NCI-H2227 (cell line): ENCODE measurements around the gene ZNF83.
"Not testable (repeated sequence)": the region's sequence is repeated elsewhere in the genome, so short reads cannot be mapped to it uniquely, and the experiment has no call there.

Source experiments
- DNase-seq: peaks from one replicate; lab custom pipeline; 2025; ENCODE audit not compliant: unreplicated experiment; lab: John Stamatoyannopoulos, UW

The ZNF83 gene

DNA sequence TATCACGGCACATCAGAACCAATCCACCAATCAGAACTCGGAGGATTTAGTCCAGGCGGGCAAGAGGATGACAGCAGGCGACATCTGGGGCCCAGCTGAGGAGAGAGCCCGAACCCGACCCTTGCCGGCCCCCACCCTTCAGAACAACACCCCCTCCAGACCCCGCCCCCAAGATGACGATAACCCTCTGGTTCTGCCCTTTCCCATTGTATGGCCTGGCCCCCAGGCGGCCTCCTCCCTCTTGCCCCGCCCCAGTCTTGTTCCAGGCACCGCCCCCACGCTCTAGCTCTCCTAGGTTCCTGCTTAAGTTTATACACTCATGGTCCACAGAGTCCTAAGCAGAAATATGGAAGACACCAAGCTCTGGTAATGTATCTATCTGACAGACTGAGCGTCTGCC lies 2.8 kb upstream of the ZNF83 start:
- DNase-seq: no peak

- no peak for DNase-seq
These were observed 1.8 kb upstream of the ZNF83 start for GRCh38 chr19:52639996-52640395.

DNA sequence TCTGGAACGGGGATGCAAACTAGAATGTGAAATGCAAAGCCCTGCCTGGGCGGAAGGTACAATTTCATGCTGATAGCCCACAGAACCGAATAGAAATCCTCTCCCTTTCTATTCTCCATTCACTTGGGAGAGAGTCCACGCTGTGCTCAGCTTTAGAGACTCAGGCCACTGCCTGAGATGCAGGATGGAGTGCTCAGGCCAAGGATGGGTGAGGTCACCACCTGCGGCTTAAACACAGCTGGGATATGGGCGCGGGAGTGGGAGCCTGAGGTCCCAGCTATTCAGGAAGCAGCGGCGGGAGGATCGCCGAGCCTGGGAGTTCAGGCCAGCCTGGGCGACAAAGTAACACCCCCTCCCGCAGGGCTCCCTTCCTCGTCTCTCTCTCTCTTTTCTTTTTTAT lies 446 bp upstream of the ZNF83 start:
- peak; percentile 32 for DNase-seq

GRCh38 chr19:52635786-52636570 lies 2.2 kb downstream of the ZNF83 start:
- no peak for DNase-seq

DNA sequence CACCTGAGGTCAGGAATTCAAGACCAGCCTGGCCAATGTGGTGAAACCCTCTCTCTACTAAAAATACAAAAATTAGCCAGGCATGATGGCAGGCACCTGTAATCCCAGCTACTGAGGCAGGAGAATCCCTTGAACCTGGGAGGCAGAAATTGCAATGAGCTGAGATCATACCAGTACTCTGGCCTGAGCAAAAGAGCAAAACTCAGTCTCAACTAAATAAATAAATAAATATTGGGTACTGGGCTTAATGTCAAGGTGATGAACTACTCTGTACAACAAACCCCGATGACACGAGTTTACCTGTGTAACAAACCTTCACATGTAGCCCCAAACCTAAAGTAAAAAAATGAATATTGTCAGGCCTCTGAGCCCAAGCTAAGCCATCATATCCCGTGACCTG lies 10.7 kb downstream of the ZNF83 start:
- not testable (repeated sequence) for DNase-seq

DNA sequence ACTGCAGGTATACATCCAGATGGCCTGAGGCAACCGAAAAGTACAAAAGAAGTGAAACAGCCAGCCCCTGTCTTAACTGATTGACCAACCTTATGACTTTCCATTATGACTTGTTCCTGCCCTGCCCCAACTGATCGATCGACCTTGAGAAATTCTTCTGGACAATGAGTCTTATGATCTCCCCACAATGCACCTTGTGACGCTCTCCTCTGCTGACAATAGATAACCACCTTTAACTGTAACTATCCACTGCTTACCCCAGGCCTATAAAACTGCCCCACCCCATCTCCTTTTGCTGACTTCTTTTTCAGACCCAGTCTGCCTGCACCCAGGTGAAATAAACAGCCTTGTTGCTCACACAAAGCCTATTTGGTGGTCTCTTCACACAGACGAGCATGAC lies 11.2 kb downstream of the ZNF83 start:
- no peak for DNase-seq

- DNase-seq: no peak
These were observed 15.9 kb downstream of the ZNF83 start for GRCh38 chr19:52622261-52622660.

DNA sequence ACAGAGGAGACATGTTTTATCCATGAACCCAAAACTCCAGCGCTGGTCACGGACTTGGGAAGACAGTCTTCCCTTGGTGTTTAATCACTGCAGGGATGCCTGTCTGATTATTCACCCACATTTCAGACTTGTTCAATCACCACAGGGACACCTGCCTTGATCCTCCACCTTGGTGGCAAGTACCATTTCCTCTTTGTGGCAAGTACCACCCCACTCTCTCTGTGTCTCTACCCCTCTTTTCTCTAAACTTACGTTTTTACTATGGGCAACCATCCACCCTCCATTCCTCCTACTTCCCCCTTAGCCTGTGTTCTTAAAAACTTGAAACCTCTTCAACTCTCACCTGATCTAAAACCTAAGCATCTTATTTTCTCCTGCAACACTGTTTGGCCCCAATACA lies 16.8 kb downstream of the ZNF83 start:
- DNase-seq: no peak

DNA sequence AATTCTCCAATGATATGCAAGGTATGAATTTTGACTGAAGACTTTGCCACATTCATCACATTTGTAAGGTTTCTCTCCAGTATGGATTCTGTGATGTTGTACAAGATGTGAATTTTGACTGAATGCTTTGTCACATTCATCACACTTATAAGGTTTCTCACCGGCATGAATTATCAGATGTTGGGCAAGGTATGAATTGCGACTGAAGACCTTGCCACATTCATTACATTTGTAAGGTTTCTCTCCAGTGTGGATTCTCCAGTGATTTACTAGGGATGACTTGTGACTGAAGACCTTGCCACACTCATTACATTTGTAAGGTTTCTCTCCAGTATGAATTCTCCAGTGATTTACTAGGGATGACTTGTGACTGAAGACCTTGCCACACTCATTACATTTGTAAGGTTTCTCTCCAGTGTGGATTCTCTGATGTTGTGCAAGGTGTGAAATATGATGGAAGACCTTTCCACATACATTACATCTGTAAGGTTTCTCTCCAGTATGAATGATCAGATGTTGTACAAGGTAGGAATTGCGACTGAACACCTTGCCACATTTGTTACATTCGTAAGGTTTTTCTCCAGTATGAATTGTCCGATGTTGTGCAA lies 24.8 kb downstream of the ZNF83 start:
- DNase-seq: no peak

DNA sequence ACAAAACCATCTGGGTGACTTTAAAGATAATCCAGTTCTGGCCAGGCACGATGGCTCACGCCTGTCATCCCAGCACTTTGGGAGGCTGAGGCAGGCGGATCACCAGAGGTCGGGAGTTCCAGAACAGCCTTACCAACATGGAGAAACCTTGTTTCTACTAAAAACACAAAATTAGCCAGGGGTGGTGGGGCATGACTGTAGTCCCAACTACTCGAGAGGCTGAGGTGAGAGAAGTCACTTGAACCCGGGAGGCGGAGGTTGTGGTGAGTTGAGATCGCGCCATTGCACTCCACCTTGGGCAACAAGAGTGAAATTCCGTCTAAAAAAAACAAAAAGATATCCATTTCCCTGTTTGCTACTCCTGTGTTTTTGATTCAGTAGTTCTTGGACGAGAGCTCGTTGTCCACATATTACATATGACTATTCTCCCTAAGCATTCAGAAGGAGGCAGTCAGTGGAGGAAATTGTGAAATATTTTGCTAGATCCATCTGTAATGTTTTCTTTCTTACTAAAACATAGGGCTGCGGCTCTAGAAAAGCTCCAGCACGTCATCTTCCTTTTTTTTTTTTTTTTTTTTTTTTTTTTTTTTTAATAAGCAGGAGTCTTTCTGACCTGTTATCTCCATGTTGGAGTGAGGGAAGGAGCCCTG lies 34.5 kb downstream of the ZNF83 start:
- DNase-seq: no peak

GRCh38 chr19:52602941-52603340 lies 35.2 kb downstream of the ZNF83 start:
- no peak for DNase-seq

DNA sequence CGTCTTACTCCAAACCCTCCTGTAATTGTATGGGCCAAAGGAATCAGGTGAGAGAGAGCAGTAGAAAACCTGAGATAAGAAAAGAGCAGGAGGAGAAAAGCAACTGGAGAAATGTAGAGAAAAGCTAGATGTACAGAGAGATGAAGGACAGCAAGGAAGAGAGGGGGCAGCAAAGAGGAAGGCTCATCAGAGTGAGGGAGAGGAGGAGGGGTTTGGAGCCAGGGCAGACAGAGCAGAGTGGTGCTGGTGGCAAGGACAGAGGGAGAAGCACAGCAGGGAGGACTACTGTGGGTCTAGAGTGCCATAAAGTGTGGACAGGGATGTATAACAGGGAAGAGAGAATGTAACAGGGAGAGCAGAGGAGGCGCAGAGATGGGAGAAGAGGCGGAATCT lies 36.2 kb downstream of the ZNF83 start:
- DNase-seq: not testable (repeated sequence)

DNA sequence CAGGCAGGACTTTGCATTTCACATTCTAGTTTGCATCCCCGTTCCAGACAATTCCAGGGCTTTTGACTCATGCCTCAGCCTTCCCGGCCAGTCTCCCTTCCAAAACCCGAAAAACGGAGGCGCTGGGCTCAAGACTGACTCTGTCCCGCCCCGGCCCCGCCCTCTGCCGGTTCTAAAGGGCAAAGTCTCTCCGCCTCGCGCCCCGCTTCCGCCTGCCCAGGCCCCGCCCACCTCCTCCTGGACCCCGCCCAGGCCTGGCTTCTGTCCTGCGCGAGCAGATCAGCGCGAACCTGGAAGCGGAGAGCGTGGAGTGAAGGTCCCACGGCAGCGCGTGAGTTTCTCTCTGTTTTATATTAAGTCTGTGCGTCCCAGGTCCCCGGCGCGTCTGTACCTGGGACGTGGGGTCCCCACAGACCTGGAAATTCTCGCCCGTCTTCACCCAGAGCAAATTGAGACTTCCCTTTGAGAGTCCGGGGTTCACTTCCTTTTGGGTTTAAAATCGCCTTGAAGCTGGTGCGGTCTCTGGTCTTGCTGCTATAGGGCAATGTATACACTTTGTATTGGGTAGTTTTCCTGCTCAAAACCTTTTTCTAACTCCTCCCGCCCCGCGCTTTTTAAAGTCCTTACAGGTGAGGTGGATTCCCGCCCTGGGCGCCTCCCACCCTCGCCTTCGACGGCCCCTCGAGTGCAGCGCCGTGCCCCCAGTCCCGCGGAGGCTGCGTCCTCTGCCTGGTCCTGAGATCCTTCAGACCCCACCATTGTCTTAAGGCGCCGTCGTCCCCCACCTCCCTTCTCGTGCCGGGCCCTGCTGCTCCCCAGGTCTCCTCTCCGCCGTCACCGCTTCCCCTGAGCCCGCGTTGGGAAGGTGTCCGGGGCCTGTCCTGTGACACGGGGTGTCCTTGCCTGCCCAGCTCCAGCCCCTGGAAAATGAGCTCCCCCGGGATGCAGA lies 36.9 kb downstream of the ZNF83 start:
- DNase-seq: peak; percentile 84

GRCh38 chr19:52600639-52601024 lies 37.5 kb downstream of the ZNF83 start:
- DNase-seq: peak; percentile 18

GRCh38 chr19:52599241-52599640 lies 38.9 kb downstream of the ZNF83 start:
- no peak for DNase-seq

DNA sequence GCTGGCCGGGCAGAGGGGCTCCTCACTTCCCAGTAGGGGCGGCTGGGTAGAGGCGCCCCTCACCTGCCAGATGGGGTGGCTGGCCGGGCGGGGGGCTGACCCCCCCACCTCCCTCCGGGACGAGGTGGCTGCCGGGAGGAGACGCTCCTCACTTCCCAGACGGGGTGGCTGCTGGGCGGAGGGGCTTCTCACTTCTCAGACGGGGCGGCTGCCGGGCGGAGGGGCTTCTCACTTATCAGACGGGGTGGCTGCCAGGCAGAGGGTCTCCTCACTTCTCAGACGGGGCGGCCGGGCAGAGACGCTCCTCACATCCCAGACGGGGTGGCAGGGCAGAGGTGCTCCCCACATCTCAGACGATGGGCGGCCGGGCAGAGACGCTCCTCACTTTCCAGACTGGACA lies 44.7 kb downstream of the ZNF83 start:
- DNase-seq: not testable (repeated sequence)

DNA sequence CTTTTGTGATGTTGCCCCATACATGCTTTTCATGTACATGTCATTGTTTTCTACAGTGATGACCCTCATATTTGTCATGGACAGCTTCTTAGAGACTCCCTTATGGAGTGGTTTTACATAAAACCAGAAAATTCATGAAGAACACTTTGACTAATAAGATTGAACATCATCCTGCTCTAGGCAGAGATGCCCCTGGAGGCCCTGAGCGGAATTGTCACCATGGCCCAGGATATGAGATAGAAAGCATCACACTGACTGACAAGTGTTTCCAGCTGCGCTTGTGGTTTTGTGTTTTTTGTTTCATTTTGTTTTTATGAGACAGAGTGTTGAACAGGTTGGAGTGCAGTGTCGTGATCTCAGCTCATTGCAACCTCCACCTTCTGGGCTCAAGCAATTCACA lies 45.9 kb downstream of the ZNF83 start:
- no peak for DNase-seq

- DNase-seq: no peak
These were observed 47.4 kb downstream of the ZNF83 start for GRCh38 chr19:52590728-52591127.

- no peak for DNase-seq
These were observed 52.6 kb downstream of the ZNF83 start for GRCh38 chr19:52585604-52586003.

DNA sequence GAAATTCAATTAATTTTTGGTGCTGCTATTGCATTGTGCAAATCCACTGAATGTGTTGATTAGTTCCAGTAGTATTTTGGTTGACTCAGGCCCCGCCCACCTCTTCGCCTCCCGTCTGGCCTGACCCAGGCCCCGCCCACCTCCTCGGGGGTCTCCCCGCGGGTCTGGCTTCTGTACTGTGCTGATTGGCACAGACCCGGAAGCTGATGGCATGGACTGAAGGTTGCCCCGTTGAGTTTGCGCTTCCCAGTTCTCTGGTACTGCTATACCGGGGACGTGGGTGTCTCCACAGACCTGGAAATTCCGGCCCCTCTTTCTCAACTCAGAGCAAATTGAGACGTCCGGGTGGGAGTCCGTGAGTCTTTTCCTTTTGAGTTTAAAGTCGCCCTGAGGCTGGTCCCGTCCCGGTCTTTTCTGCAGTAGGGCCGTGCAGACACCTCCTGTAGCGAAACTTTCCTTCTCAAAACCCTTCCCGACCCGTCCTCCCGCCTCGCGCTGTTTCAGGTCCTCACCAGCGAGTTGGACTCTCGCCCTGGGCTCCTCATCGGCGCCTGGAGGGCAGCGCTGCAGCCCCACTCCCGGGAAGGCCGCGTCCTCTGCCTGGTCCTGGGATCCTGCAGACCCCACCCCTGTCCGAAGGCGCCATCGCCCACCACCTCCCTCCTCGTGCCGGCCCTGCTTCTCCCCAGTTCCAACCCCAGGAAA lies 53.3 kb downstream of the ZNF83 start:
- DNase-seq: no peak
